ENCODE results near the gene SLC29A4. TPM values are rescaled to one million over a fixed set of nuclear protein-coding genes. Genes with fewer than 3 reads are reported as not detected.
A peak's percentile ranks its signal among the peaks of the same experiment; 100 is the strongest.

Gene SLC29A4
- total RNA-seq, 4 donors from 2014 or later: 1.7 to 5.4 (median 3.6) TPM

DNA sequence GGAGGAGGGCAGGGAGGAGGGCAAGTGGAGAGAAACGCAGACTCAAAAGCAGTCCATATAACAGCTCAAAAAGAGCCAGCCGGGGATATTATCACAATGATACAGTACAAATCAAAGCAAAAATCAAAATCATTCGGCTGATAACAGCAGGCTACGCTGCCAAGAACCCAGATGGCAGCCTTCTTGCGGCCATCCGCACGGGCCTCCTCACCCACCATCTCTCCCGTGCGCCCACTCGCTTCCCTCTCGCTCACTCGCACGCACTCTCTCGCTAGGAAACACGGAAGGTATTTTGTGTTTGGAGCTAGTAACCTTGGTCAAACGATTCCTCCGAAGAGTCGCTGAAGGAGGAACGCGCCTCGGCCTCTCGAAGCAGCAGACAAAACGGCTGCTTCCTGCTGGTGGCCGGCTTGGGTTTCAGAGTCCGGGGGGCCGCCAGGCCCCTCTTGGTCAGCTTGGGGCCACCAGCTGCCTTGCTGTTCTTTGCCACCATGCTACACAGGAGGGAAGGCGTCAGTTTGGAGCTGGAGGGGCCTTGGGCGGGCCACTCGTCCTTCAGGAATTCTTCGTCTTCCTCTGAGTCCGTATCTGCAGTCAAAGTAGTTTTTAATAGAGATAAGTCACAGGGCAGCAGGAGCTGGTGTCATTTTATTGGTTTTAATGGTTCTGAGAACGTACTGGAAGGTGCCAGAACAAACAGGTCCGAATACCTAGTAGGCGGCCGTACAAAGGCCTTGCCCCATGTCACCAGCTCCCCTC is 68.9 kb downstream of the SLC29A4 start:
- Histone ChIP-seq H3K27me3 (no peaks in the 10 kb centered on the region), H3K4me1 (peaks cover 17 to 19% of the 10 kb centered on the region in 2 donors), H3K36me3 (peaks cover 0 to 32% of the 10 kb centered on the region in 2 donors), H3K4me3 (no peak overlapping the region), H3K27ac (no peak overlapping the region), H3K9me3 (no peaks in the 10 kb centered on the region)
- TF ChIP-seq POLR2A (IDR thresholded peaks at IDR 0.05): no peak
- TF ChIP-seq, protein P1, sequence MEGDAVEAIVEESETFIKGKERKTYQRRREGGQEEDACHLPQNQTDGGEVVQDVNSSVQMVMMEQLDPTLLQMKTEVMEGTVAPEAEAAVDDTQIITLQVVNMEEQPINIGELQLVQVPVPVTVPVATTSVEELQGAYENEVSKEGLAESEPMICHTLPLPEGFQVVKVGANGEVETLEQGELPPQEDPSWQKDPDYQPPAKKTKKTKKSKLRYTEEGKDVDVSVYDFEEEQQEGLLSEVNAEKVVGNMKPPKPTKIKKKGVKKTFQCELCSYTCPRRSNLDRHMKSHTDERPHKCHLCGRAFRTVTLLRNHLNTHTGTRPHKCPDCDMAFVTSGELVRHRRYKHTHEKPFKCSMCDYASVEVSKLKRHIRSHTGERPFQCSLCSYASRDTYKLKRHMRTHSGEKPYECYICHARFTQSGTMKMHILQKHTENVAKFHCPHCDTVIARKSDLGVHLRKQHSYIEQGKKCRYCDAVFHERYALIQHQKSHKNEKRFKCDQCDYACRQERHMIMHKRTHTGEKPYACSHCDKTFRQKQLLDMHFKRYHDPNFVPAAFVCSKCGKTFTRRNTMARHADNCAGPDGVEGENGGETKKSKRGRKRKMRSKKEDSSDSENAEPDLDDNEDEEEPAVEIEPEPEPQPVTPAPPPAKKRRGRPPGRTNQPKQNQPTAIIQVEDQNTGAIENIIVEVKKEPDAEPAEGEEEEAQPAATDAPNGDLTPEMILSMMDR (IDR thresholded peaks at IDR 0.05 in 4 of 5, conservative IDR thresholded peaks at IDR 0.05 in 1 of 5): no peak
- no peak for ATAC-seq
- DNase-seq: no peak
- intact Hi-C loops (cut with DNase I; ENCODE audit: low total_unique reads): no loop called here
- in situ Hi-C loops (cut with MboI; ENCODE audit: low sequenced_read_pairs in 4 of 4): no loop called here

DNA sequence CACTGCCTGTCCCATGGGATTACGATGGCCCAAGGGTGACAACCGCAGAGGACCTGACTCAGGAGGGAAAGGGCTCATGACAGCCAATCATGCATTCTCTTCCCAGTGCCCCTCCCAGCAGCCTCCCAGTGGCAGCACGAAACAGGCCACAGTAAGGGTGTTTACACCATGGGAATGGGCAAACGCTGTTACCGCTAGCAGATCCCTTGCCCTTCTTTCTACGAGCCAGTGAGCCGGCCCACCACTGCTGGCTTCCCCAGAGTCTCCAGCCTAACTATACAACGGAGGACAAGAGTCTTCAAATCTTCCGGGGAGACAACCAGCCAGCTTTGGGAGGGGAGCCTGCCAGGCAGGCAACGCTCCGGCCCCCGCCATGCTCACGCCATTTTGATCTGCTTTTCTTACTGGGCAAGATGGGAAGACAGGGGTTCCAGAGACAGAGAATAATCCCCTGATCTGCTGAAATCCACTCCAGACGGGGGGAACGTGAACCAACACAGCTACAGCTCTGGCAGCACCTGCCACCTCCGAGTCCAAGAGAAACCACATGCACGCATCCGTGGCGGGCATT is 69.8 kb downstream of the SLC29A4 start:
- Histone ChIP-seq H3K9me3 (no peaks in the 10 kb centered on the region), H3K36me3 (peaks cover 0 to 40% of the 10 kb centered on the region in 2 donors), H3K4me1 (peaks cover 17 to 19% of the 10 kb centered on the region in 2 donors), H3K27me3 (no peaks in the 10 kb centered on the region), H3K27ac (no peak overlapping the region), H3K4me3 (no peak overlapping the region)
- intact Hi-C loops (cut with DNase I; ENCODE audit: low total_unique reads): no loop called here
- TF ChIP-seq, protein P1 (IDR thresholded peaks at IDR 0.05 in 4 of 5, conservative IDR thresholded peaks at IDR 0.05 in 1 of 5): no peak
- TF ChIP-seq POLR2A (IDR thresholded peaks at IDR 0.05): no peak
- in situ Hi-C loops (cut with MboI; ENCODE audit: low sequenced_read_pairs in 4 of 4): no loop called here
- DNase-seq: no peak
- ATAC-seq: no peak

DNA sequence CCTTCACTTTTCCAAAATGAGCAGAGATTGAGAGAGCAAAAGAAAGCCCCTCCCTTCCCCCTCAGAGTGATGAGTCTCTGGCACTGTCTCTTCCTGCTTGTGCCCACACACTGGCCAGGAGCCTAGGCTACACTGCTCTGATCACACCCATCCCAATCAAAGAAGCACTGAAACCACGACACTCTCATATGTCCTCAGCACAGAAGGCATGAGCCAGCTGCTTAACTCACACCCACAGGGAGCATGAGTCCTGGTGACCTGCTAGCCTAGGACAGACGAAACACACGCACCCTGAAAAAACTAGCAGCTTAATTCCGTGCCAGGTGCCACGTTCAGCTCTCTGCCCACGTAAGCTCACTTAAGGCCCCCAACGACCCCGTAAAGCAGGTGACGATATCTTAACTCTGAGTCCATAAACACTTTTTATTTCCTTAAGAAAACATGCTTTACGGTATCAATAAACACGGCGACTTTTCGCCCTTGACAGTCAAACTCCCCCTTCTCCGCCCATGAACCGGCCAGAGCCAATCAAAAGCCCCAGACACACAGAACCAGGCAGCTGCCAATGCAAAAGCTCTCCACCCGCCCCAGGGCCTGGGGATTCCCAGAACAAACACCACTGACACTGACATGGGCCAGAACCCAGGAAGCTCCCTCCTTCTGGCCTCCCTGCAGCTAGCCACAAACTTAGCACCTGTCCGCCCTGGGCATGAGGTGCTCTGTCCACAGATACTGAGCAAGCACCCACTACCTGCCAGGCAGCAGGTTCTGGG is 71.9 kb downstream of the SLC29A4 start:
- intact Hi-C loops (cut with DNase I; ENCODE audit: low total_unique reads): loop anchor here (5.0 kb wide), 1 partner anchor 43 kb away; no protein-coding TSS in a partner anchor

More for the DNA sequence above, 71.9 kb downstream of the SLC29A4 start:
- H3K27ac ChIP-seq: peak overlapping the region; percentile 70 to 80 (median 73)
- no peaks in the 10 kb centered on the region for H3K27me3 ChIP-seq
- peaks cover 17 to 19% of the 10 kb centered on the region in 2 donors for H3K4me1 ChIP-seq
- DNase-seq: peak; percentile 46 to 70
- TF ChIP-seq POLR2A (IDR thresholded peaks at IDR 0.05): no peak
- TF ChIP-seq, protein P1 (IDR thresholded peaks at IDR 0.05 in 4 of 5, conservative IDR thresholded peaks at IDR 0.05 in 1 of 5): no peak
- ATAC-seq: peak; percentile 86 to 88
- peaks cover under 1 to 43% of the 10 kb centered on the region in 2 donors for H3K36me3 ChIP-seq
- in situ Hi-C loops (cut with MboI; ENCODE audit: low sequenced_read_pairs in 4 of 4): loop anchor here in 1 of 4 donors (5.0 kb wide), 1 partner anchor 93 kb away; no protein-coding TSS in a partner anchor
- H3K9me3 ChIP-seq: no peaks in the 10 kb centered on the region
- H3K4me3 ChIP-seq: peak overlapping the region in 3 of 4 donors; percentile 22 to 30 (median 25)

Other genes starting within 250 kb of the SLC29A4 start
- 1 to 10 TPM; 3.4 to 6.0 (median 4.2) TPM for gene RBAK, start 237.1 kb upstream of the SLC29A4 start, total RNA-seq
- gene WIPI2, start 92.7 kb upstream of the SLC29A4 start, total RNA-seq: 10 to 100 TPM; 37.7 to 69.2 (median 41.3) TPM
- gene TNRC18, start 140.9 kb downstream of the SLC29A4 start, total RNA-seq: 10 to 100 TPM in 3 of 4 donors, 1 to 10 TPM in 1; 8.7 to 31.2 (median 20.5) TPM
- 10 to 100 TPM in 2 of 4 donors, 1 to 10 TPM in 2; 6.9 to 11.4 (median 10.6) TPM for gene FBXL18, start 230.9 kb downstream of the SLC29A4 start, total RNA-seq
- 100 to 1,000 TPM; 174 to 628 (median 303) TPM for gene ACTB, start 247.7 kb downstream of the SLC29A4 start, total RNA-seq

Data from gastrocnemius medialis (tissue), 4 donors.